Naive thymus-derived CD4-positive, alpha-beta T cell (primary cell): ENCODE results near the gene KDM4C. TPM values are rescaled to one million over a fixed set of nuclear protein-coding genes. Genes with fewer than 3 reads are reported as not detected.
A peak's percentile ranks its signal among the peaks of the same experiment; 100 is the strongest.
"Not testable (repeated sequence)": the region's sequence is repeated elsewhere in the genome, so short reads cannot be mapped to it uniquely, and the experiment has no call there.

Experiments used
- ATAC-seq: fragments of 150-1000 bp; cut with Tn5 transposase; 2 replicates; pipeline ENCODE4 v1.10.0; 2021; ENCODE audit warnings: mild to moderate bottlenecking, moderate library complexity
- CTCF ChIA-PET: fragments of 350-600 bp; sonication (Branson Sonifier 250); formaldehyde crosslinking; loops from one replicate; lab custom pipeline; 2021; ENCODE audit warnings: antibody characterized with exemption; lab: Charles Lee
- POLR2A ChIA-PET: fragments of 350-600 bp; sonication (Branson Sonifier 250); formaldehyde crosslinking; loops from one replicate; lab custom pipeline; 2021; ENCODE audit warnings: antibody characterized with exemption, inconsistent platforms; lab: Charles Lee
- DNase-seq, 9 donors: peaks; one replicate each; pipeline versions ENCODE4 v3.0.0 to v3.0.0-alpha.2; 2020 to 2022; ENCODE audit warnings: mixed read lengths in 1 of 9
- H3K27ac ChIP-seq: one replicate; pipeline ENCODE4 v1.7.0; 2013; ENCODE audit warnings: mild to moderate bottlenecking, low read depth, low read length, moderate library complexity
- H3K27me3 ChIP-seq, 2 donors: one replicate each; pipeline ENCODE4 v1.7.0; 2013; ENCODE audit warnings: low read length in 2 of 2, mild to moderate bottlenecking in 2 of 2, moderate library complexity in 2 of 2; ENCODE audit not compliant: control insufficient read depth in 2 of 2, insufficient read depth in 2 of 2
- H3K36me3 ChIP-seq, 3 experiments: 1 replicate in 2 of 3; 2 replicates in 1 of 3; pipeline ENCODE4 v1.7.0; 2013; ENCODE audit warnings: low read length in 3 of 3, mild to moderate bottlenecking in 3 of 3, moderate library complexity in 1 of 3; ENCODE audit not compliant: insufficient read depth in 3 of 3, control insufficient read depth in 2 of 3
- H3K4me1 ChIP-seq, 2 donors: one replicate each; pipeline ENCODE4 v1.7.0; 2013; ENCODE audit warnings: low read length in 2 of 2, mild to moderate bottlenecking in 2 of 2, moderate library complexity in 1 of 2; ENCODE audit not compliant: control insufficient read depth in 2 of 2, insufficient read depth in 2 of 2
- H3K4me3 ChIP-seq: 2 replicates; pipeline ENCODE4 v1.7.0; 2013; ENCODE audit warnings: mild to moderate bottlenecking, low read length
- H3K9me3 ChIP-seq, 3 experiments: 1 replicate in 2 of 3; 2 replicates in 1 of 3; pipeline ENCODE4 v1.7.0; 2013; ENCODE audit warnings: low read length in 3 of 3; ENCODE audit not compliant: control insufficient read depth in 2 of 3
- H3K27ac Mint-ChIP-seq, 9 donors: one replicate each; pipeline ENCODE4 v1.8.0; 2020 to 2022; ENCODE audit warnings: mixed read lengths in 9 of 9, mild to moderate bottlenecking in 8 of 9, moderate library complexity in 5 of 9, inconsistent platforms in 2 of 9
- H3K27me3 Mint-ChIP-seq, 5 donors: one replicate each; pipeline ENCODE4 v1.8.0; 2021 to 2022; ENCODE audit warnings: mixed read lengths in 5 of 5, mild to moderate bottlenecking in 1 of 5
- H3K36me3 Mint-ChIP-seq, 5 donors: one replicate each; pipeline ENCODE4 v1.8.0; 2020 to 2022; ENCODE audit warnings: mixed read lengths in 5 of 5, mild to moderate bottlenecking in 3 of 5, inconsistent platforms in 1 of 5
- H3K4me1 Mint-ChIP-seq, 7 donors: one replicate each; pipeline ENCODE4 v1.8.0; 2020 to 2022; ENCODE audit warnings: mixed read lengths in 7 of 7, mild to moderate bottlenecking in 3 of 7, inconsistent platforms in 1 of 7
- H3K4me3 Mint-ChIP-seq, 10 donors: one replicate each; pipeline ENCODE4 v1.8.0; 2020 to 2022; ENCODE audit warnings: mild to moderate bottlenecking in 10 of 10, mixed read lengths in 10 of 10, moderate library complexity in 6 of 10, inconsistent platforms in 2 of 10
- H3K9me3 Mint-ChIP-seq, 11 donors: one replicate each; pipeline ENCODE4 v1.8.0; 2020 to 2022; ENCODE audit warnings: mixed read lengths in 11 of 11, mild to moderate bottlenecking in 4 of 11, inconsistent platforms in 1 of 11, moderate library complexity in 1 of 11
- intact Hi-C, 2 donors: fragments of 100-400 bp; cut with micrococcal nuclease; formaldehyde crosslinking; loops; one replicate each; pipeline ENCODE4 v1.15.1; 2023
- polyA plus RNA-seq, 2 donors: library from polyadenylated mRNA; unstranded; fragments of 300-500 nt; fragmentation: Illumina TruSeq; gene quantifications; one replicate each; pipeline ENCODE4 v1.2.3, GENCODE V29; 2021
- total RNA-seq, 6 experiments: library from RNA in 5 of 6; stranded (reverse) in 5 of 6; gene quantifications; 1 replicate in 5 of 6; 2 replicates in 1 of 6; pipeline ENCODE4 v1.2.3 and lab custom pipeline; 2021 to 2026

The KDM4C gene
- total and polyA plus RNA-seq, 7 experiments from 2014 or later = 38.5 to 100 (median 91.3) TPM

DNA sequence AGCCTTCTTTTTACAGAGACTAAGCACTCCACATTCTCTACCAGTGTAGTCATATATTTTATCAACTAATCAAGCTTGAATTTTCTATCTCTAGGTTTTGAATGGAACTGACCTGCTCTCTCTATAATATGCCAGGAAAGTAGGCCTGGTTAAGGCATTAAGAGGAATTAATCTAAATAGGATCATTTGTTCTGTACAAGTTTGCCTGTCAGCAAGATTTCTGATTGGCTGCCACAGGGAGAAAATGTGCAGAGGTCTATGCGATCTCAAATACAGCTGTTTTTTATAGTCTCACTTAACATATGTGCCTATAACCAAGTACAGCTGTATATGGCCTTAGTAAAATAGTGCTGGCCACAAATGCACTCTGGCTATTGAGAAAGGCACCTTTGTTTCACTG is 418.8 kb downstream of the KDM4C start:
- no peak for DNase-seq
- H3K4me1 ChIP-seq = no peaks in the 10 kb centered on the region
- Mint-ChIP-seq H3K27me3 (no peaks in the 10 kb centered on the region), H3K36me3 (peaks cover 33 to 90% (median 64%) of the 10 kb centered on the region in 5 donors), H3K4me1 (peaks cover 0 to 29% (median 0%) of the 10 kb centered on the region in 7 donors), H3K9me3 (peaks cover 0 to 16% (median 6%) of the 10 kb centered on the region in 11 donors), H3K4me3 (no peak overlapping the region), H3K27ac (no peak overlapping the region)
- ChIA-PET CTCF (no interaction called here), POLR2A (no interaction called here)
- no peak overlapping the region for H3K27ac ChIP-seq
- no peak for ATAC-seq
- peaks cover 0 to 36% (median 0%) of the 10 kb centered on the region in 3 experiments for H3K36me3 ChIP-seq
- no peaks in the 10 kb centered on the region for H3K27me3 ChIP-seq
- intact Hi-C loops = no loop called here
- H3K4me3 ChIP-seq = no peak overlapping the region
- H3K9me3 ChIP-seq = no peaks in the 10 kb centered on the region

DNA sequence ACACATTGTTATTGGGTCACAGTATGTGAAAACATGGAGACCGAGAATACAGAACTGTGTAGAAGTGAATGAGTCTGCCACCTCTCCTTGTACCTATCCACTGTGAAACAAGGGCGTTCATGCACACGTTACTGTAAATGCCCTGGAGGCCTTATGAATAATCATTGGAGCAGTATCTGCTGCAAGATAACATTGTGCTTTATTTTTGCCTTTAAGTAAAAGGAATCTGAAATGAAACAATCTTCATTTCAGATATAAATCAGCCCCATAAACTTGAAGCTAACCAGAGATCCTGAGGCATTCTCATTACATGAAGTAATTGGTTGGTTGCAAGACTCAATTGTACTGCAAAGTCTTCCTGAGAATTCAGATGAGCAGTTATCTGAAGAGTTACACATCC is 419.6 kb downstream of the KDM4C start:
- DNase-seq = no peak
- Mint-ChIP-seq H3K4me1 (peaks cover 0 to 29% (median 0%) of the 10 kb centered on the region in 7 donors), H3K9me3 (peaks cover 0 to 24% (median 6%) of the 10 kb centered on the region in 11 donors), H3K4me3 (no peak overlapping the region), H3K36me3 (peaks cover 36 to 93% (median 72%) of the 10 kb centered on the region in 5 donors), H3K27ac (no peak overlapping the region), H3K27me3 (no peaks in the 10 kb centered on the region)
- Histone ChIP-seq H3K9me3 (no peaks in the 10 kb centered on the region), H3K4me3 (no peak overlapping the region), H3K27me3 (no peaks in the 10 kb centered on the region), H3K27ac (no peak overlapping the region), H3K4me1 (no peaks in the 10 kb centered on the region), H3K36me3 (peaks cover 0 to 36% (median 0%) of the 10 kb centered on the region in 3 experiments)
- CTCF ChIA-PET = no interaction called here
- intact Hi-C loops = no loop called here
- POLR2A ChIA-PET = no interaction called here
- no peak for ATAC-seq

DNA sequence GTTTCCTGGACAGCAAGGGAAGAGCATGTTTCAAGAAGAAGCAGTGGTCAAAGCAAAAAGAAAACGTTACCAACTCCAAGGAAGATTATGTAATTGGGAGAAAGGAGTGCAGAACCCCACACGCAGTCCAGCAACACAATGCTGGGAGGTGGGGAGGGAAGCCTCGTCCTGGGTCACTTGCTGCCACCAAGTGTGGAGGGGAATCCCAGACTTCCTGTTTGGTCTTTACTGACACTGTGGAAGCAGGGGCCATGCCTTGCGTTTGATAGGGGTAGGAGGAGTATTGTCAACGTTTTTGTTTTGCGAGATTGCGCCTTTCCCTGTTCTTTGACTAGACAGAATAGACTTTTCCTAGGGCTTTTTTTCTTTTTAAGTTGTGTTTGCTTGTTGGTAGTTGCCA is 421.0 kb downstream of the KDM4C start:
- no peaks in the 10 kb centered on the region for H3K9me3 ChIP-seq
- ChIA-PET POLR2A (no interaction called here), CTCF (no interaction called here)
- Mint-ChIP-seq H3K27me3 (no peaks in the 10 kb centered on the region), H3K9me3 (peaks cover 0 to 37% (median 9%) of the 10 kb centered on the region in 11 donors), H3K4me1 (peaks cover 0 to 21% (median 0%) of the 10 kb centered on the region in 7 donors), H3K36me3 (peaks cover 36 to 93% (median 70%) of the 10 kb centered on the region in 5 donors), H3K27ac (peak overlapping the region in 2 of 9 donors; percentile 6 to 17), H3K4me3 (no peak overlapping the region)
- H3K4me1 ChIP-seq = no peaks in the 10 kb centered on the region
- peaks cover 0 to 24% (median 0%) of the 10 kb centered on the region in 3 experiments for H3K36me3 ChIP-seq
- intact Hi-C loops = no loop called here
- H3K27ac ChIP-seq = no peak overlapping the region
- H3K4me3 ChIP-seq = no peak overlapping the region
- ATAC-seq (no peak), DNase-seq (no peak)
- H3K27me3 ChIP-seq = no peaks in the 10 kb centered on the region

DNA sequence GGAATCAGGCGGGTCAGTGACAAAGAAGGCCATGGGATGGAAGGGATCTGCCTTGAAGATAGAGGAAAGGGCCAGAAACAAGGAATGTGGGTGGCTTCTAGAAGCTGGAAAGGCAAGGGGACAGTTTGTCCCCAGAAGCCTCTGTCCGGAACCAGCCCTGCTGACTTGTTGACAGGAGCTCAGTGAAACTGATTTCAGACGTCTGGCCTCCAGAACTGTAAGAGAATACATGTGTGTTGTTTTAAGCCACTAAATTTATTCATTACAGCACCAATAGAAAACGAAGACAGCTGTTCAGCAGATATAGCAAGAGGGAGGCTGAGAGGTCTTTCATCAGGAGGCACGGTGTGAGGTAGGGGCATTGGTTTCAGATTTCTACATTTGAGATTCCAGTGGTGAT is 422.5 kb downstream of the KDM4C start:
- no peaks in the 10 kb centered on the region for H3K4me1 ChIP-seq
- H3K36me3 ChIP-seq = peaks cover 0 to 11% (median 0%) of the 10 kb centered on the region in 3 experiments
- Mint-ChIP-seq H3K9me3 (peaks cover 0 to 47% (median 10%) of the 10 kb centered on the region in 11 donors), H3K4me3 (no peak overlapping the region), H3K4me1 (peaks cover 0 to 10% (median 0%) of the 10 kb centered on the region in 7 donors), H3K36me3 (peaks cover 29 to 88% (median 60%) of the 10 kb centered on the region in 5 donors), H3K27ac (peak overlapping the region in 1 of 9 donors; percentile 19), H3K27me3 (no peaks in the 10 kb centered on the region)
- ChIA-PET CTCF (no interaction called here), POLR2A (no interaction called here)
- H3K27ac ChIP-seq = no peak overlapping the region
- H3K9me3 ChIP-seq = no peaks in the 10 kb centered on the region
- ATAC-seq (no peak), DNase-seq (no peak)
- no peak overlapping the region for H3K4me3 ChIP-seq
- intact Hi-C loops = no loop called here
- H3K27me3 ChIP-seq = no peaks in the 10 kb centered on the region

DNA sequence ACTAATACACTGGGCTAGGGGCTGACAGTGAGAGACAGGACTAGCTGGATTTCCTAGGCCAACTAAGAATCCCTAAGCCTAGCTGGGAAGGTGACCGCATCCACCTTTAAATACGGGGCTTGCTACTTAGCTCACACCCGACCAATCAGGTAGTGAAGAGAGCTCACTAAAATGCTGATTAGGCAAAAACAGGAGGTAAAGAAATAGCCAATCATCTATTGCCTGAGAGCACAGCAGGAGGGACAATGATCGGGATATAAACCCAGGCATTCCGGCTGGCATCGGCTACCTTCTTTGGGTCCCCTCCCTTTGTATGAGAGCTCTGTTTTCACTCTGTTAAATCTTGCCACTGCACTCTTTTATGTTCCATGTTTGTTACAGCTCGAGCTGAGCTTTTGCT is 425.4 kb downstream of the KDM4C start:
- peaks cover 37 to 83% (median 62%) of the 10 kb centered on the region in 5 donors for H3K36me3 Mint-ChIP-seq
- CTCF ChIA-PET, intact Hi-C loops, DNase-seq, H3K36me3 ChIP-seq, H3K4me3 ChIP-seq, H3K27ac Mint-ChIP-seq, H3K27me3 ChIP-seq, ATAC-seq, H3K27ac ChIP-seq, H3K4me1 Mint-ChIP-seq, H3K4me3 Mint-ChIP-seq, H3K9me3 ChIP-seq, POLR2A ChIA-PET, H3K27me3 Mint-ChIP-seq, H3K4me1 ChIP-seq: not testable (repeated sequence)
- H3K9me3 Mint-ChIP-seq = peaks cover 0 to 72% (median 15%) of the 10 kb centered on the region in 11 donors

DNA sequence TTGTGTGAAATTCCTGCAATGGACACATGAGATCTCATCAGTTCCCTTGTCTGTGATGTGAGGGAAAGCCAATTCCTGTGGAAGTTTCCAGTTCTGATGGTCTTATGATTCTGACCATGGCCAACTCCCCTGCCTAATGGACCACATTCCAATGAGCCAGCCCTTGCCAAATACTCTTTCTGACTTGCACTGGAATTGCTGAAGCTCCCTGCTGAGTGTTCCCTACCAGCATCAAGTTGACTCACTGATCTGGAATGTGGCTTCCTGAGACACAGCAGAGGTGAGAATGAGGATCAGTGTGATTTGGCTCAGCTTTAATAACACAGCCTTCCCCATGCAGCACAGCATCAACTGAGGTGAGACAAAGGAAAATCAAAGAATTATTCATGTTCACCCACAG is 427.8 kb downstream of the KDM4C start:
- H3K27me3 Mint-ChIP-seq = no peaks in the 10 kb centered on the region
- H3K4me3 Mint-ChIP-seq = no peak overlapping the region
- DNase-seq (no peak), ATAC-seq (no peak)
- H3K27me3 ChIP-seq = no peaks in the 10 kb centered on the region
- no peak overlapping the region for H3K27ac ChIP-seq
- peaks cover 6 to 85% (median 22%) of the 10 kb centered on the region in 11 donors for H3K9me3 Mint-ChIP-seq
- H3K36me3 ChIP-seq = peaks cover 0 to 4% (median 0%) of the 10 kb centered on the region in 3 experiments
- ChIA-PET CTCF (no interaction called here), POLR2A (no interaction called here)
- H3K4me1 Mint-ChIP-seq = no peaks in the 10 kb centered on the region
- H3K27ac Mint-ChIP-seq = no peak overlapping the region
- no peaks in the 10 kb centered on the region for H3K9me3 ChIP-seq
- H3K36me3 Mint-ChIP-seq = peaks cover 29 to 62% (median 41%) of the 10 kb centered on the region in 5 donors
- no peaks in the 10 kb centered on the region for H3K4me1 ChIP-seq
- intact Hi-C loops = loop anchor here in 1 of 2 donors (1.0 to 5.0 kb wide), 2 partner anchors 133 to 358 kb away; no protein-coding TSS in a partner anchor
- H3K4me3 ChIP-seq = no peak overlapping the region

DNA sequence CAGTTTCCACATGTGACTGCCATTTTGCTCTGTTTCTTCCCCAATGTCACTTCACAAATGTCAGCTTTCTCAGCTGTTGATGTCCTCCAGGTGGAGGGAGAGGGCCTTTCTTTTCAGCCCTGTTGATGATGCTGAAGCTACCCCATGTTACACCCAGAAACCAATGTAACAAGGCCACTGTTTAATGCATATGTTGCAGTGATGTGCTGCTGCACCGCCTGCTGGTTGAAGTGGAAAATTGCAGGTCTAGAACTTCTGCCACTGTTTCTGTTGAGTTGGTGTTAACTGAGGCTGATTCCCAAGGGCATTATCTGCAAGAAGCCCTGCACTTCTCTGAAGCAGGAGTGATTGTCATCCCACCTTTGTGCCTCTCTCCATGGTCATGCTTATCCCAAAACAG is 428.4 kb downstream of the KDM4C start:
- no peaks in the 10 kb centered on the region for H3K4me1 ChIP-seq
- ChIA-PET POLR2A (no interaction called here), CTCF (no interaction called here)
- Mint-ChIP-seq H3K27me3 (no peaks in the 10 kb centered on the region), H3K4me3 (no peak overlapping the region), H3K4me1 (no peaks in the 10 kb centered on the region), H3K36me3 (peaks cover 29 to 65% (median 41%) of the 10 kb centered on the region in 5 donors), H3K9me3 (peaks cover 11 to 90% (median 25%) of the 10 kb centered on the region in 11 donors), H3K27ac (no peak overlapping the region)
- H3K9me3 ChIP-seq = no peaks in the 10 kb centered on the region
- peaks cover 0 to 4% (median 0%) of the 10 kb centered on the region in 3 experiments for H3K36me3 ChIP-seq
- H3K4me3 ChIP-seq = no peak overlapping the region
- intact Hi-C loops = loop anchor here in 1 of 2 donors (1.0 to 5.0 kb wide), 2 partner anchors 134 to 359 kb away; no protein-coding TSS in a partner anchor
- H3K27me3 ChIP-seq = no peaks in the 10 kb centered on the region
- ATAC-seq = no peak
- DNase-seq = no peak
- no peak overlapping the region for H3K27ac ChIP-seq
